Measurements from ENCODE around the gene PPP1R1C.

PPP1R1C gene

GRCh38 chr2:182058056-182058455, 72.4 kb downstream of the PPP1R1C start:
- no peak for DNase-seq (ENCODE audit: low read depth in 1 of 2, low spot score in 1 of 2)

- DNase-seq (ENCODE audit: low read depth in 1 of 2, low spot score in 1 of 2) = no peak
These were observed 76.1 kb downstream of the PPP1R1C start for GRCh38 chr2:182061739-182062138.

- DNase-seq (ENCODE audit: low read depth in 1 of 2, low spot score in 1 of 2) = no peak
These were observed 76.8 kb downstream of the PPP1R1C start for GRCh38 chr2:182062329-182062972.

- no peak for DNase-seq (ENCODE audit: low read depth in 1 of 2, low spot score in 1 of 2)
These were observed 78.5 kb downstream of the PPP1R1C start for GRCh38 chr2:182064019-182064778.

GRCh38 chr2:182066400-182067087, 80.9 kb downstream of the PPP1R1C start:
- DNase-seq (ENCODE audit: low read depth in 1 of 2, low spot score in 1 of 2) = no peak

GRCh38 chr2:182067393-182067792, 81.7 kb downstream of the PPP1R1C start:
- no peak for DNase-seq (ENCODE audit: low read depth in 1 of 2, low spot score in 1 of 2)

GRCh38 chr2:182068811-182069210, 83.2 kb downstream of the PPP1R1C start:
- no peak for DNase-seq (ENCODE audit: low read depth in 1 of 2, low spot score in 1 of 2)

GRCh38 chr2:182069416-182069815, 83.8 kb downstream of the PPP1R1C start:
- no peak for DNase-seq (ENCODE audit: low read depth in 1 of 2, low spot score in 1 of 2)

GRCh38 chr2:182069908-182070307, 84.3 kb downstream of the PPP1R1C start:
- no peak for DNase-seq (ENCODE audit: low read depth in 1 of 2, low spot score in 1 of 2)

GRCh38 chr2:182070736-182071135, 85.1 kb downstream of the PPP1R1C start:
- no peak for DNase-seq (ENCODE audit: low read depth in 1 of 2, low spot score in 1 of 2)

GRCh38 chr2:182072861-182073260, 87.2 kb downstream of the PPP1R1C start:
- no peak for DNase-seq (ENCODE audit: low read depth in 1 of 2, low spot score in 1 of 2)

GRCh38 chr2:182073613-182074012, 88.0 kb downstream of the PPP1R1C start:
- no peak for DNase-seq (ENCODE audit: low read depth in 1 of 2, low spot score in 1 of 2)

- no peak for DNase-seq (ENCODE audit: low read depth in 1 of 2, low spot score in 1 of 2)
These were observed 91.4 kb downstream of the PPP1R1C start for GRCh38 chr2:182077023-182077422.

GRCh38 chr2:182077448-182078142, 91.9 kb downstream of the PPP1R1C start:
- DNase-seq (ENCODE audit: low read depth in 1 of 2, low spot score in 1 of 2) = peak in 1 of 2 donors; percentile 8

GRCh38 chr2:182078988-182079602, 93.4 kb downstream of the PPP1R1C start:
- DNase-seq (ENCODE audit: low read depth in 1 of 2, low spot score in 1 of 2) = no peak

- DNase-seq (ENCODE audit: low read depth in 1 of 2, low spot score in 1 of 2) = no peak
These were observed 94.8 kb downstream of the PPP1R1C start for GRCh38 chr2:182080493-182080892.

- DNase-seq (ENCODE audit: low read depth in 1 of 2, low spot score in 1 of 2) = no peak
These were observed 96.1 kb downstream of the PPP1R1C start for GRCh38 chr2:182081602-182082260.

GRCh38 chr2:182088681-182089320, 103.1 kb downstream of the PPP1R1C start:
- DNase-seq (ENCODE audit: low read depth in 1 of 2, low spot score in 1 of 2) = no peak

GRCh38 chr2:182090486-182090885, 104.8 kb downstream of the PPP1R1C start:
- DNase-seq (ENCODE audit: low read depth in 1 of 2, low spot score in 1 of 2) = no peak

- no peak for DNase-seq (ENCODE audit: low read depth in 1 of 2, low spot score in 1 of 2)
These were observed 112.0 kb downstream of the PPP1R1C start for GRCh38 chr2:182097571-182098164.
